Measurements from ENCODE around the gene RHBDF2. TPM values are rescaled to one million over a fixed set of nuclear protein-coding genes. Genes with fewer than 3 reads are reported as not detected.

Gene RHBDF2
- polyA plus RNA-seq, 1 donor (not counting 4 experiments of a cell fraction or from before 2014, with no cell fraction given), result 14.9 TPM

DNA sequence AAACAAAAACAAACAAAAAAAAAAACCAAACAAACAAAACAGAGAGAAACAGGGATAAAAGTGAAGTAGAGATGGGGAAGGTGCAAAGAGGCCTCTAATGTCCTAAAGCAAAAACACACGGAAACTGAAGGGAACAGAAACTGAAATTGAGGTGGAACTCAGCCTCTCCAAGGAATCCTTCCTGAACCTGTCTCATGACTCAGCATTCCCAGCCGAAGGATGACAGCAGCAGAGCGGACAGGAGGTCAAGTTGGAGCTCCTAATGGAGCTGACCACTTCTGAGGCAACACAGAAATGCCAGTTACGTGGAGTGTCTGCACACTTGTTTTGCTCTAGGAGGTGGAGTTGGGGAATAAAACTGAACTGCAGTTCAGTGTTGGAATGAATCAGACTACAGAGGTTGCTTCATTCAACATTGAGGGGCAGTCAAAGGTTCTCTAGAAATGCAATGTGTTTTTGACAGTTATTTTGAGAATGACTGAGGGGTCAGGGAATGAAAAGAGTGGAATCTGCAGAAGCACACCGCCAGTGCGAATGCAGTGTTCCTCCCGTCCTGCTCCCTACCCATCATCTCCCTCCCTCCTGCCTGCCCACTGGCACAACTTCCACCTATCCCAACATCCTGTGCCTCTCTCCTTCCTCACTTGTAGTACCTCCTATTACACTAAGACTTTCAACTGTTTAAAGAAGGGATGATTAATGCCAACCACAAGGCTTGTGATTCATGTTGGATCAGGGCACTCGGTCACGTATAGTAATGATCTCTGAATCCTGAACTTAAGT is 54.6 kb downstream of the RHBDF2 start:
- no peak overlapping the region for H2AFZ ChIP-seq (ENCODE audit: control insufficient read depth, low read length)
- peak overlapping the region; percentile 71 for H3K27ac ChIP-seq (ENCODE audit: control insufficient read depth, insufficient read depth, low read length)
- no peaks in the 10 kb centered on the region for H3K36me3 ChIP-seq (ENCODE audit: control insufficient read depth in 2 of 2, extremely low read depth in 1 of 2, insufficient read depth in 2 of 2, low read length in 2 of 2)
- H3K9me1 ChIP-seq (ENCODE audit: control insufficient read depth, extremely low read depth, insufficient read depth, low read length), result peaks cover 14% of the 10 kb centered on the region
- TF ChIP-seq EZH2 (IDR thresholded peaks at IDR 0.05; ENCODE audit: low read length), result no peak
- TF ChIP-seq, protein P1, sequence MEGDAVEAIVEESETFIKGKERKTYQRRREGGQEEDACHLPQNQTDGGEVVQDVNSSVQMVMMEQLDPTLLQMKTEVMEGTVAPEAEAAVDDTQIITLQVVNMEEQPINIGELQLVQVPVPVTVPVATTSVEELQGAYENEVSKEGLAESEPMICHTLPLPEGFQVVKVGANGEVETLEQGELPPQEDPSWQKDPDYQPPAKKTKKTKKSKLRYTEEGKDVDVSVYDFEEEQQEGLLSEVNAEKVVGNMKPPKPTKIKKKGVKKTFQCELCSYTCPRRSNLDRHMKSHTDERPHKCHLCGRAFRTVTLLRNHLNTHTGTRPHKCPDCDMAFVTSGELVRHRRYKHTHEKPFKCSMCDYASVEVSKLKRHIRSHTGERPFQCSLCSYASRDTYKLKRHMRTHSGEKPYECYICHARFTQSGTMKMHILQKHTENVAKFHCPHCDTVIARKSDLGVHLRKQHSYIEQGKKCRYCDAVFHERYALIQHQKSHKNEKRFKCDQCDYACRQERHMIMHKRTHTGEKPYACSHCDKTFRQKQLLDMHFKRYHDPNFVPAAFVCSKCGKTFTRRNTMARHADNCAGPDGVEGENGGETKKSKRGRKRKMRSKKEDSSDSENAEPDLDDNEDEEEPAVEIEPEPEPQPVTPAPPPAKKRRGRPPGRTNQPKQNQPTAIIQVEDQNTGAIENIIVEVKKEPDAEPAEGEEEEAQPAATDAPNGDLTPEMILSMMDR (optimal IDR thresholded peaks at IDR 0.05 in 1 of 3, IDR thresholded peaks at IDR 0.05 in 1 of 3, conservative IDR thresholded peaks at IDR 0.05 in 1 of 3; ENCODE audit: extremely low read depth in 1 of 3, insufficient read depth in 2 of 3, low read length in 3 of 3), result no peak
- peaks cover 81% of the 10 kb centered on the region for H3K79me2 ChIP-seq (ENCODE audit: control insufficient read depth, insufficient read depth, low read length)
- H3K4me1 ChIP-seq (ENCODE audit: control insufficient read depth, extremely low read depth, insufficient read depth, low read length), result peaks cover 52% of the 10 kb centered on the region
- peaks cover 50% of the 10 kb centered on the region for H4K20me1 ChIP-seq (ENCODE audit: control insufficient read depth, extremely low read depth, insufficient read depth, low read length)
- H3K4me2 ChIP-seq (ENCODE audit: control insufficient read depth, extremely low read depth, insufficient read depth, low read depth, low read length), result peak overlapping the region; percentile 85
- peak overlapping the region; percentile 17 for H3K9ac ChIP-seq (ENCODE audit: control insufficient read depth, extremely low read depth, insufficient read depth, low read length)
- FAIRE-seq (peak; percentile 83), DNase-seq (ENCODE audit: low read depth, low spot score) (peak; percentile 69)
- H3K27me3 ChIP-seq (ENCODE audit: control insufficient read depth, extremely low read depth, insufficient read depth, low read length), result no peaks in the 10 kb centered on the region
- H3K9me3 ChIP-seq (ENCODE audit: control insufficient read depth, low read depth, low read length), result no peaks in the 10 kb centered on the region
- dilution Hi-C loops (cut with MboI; ENCODE audit: extremely low pct_ligation_motif_present, low sequenced_read_pairs), result no loop called here
- peak overlapping the region in 2 of 3 experiments; percentile 22 to 49 for H3K4me3 ChIP-seq (ENCODE audit: control insufficient read depth in 2 of 3, extremely low read depth in 1 of 3, insufficient read depth in 2 of 3, low read depth in 1 of 3, low read length in 3 of 3)

DNA sequence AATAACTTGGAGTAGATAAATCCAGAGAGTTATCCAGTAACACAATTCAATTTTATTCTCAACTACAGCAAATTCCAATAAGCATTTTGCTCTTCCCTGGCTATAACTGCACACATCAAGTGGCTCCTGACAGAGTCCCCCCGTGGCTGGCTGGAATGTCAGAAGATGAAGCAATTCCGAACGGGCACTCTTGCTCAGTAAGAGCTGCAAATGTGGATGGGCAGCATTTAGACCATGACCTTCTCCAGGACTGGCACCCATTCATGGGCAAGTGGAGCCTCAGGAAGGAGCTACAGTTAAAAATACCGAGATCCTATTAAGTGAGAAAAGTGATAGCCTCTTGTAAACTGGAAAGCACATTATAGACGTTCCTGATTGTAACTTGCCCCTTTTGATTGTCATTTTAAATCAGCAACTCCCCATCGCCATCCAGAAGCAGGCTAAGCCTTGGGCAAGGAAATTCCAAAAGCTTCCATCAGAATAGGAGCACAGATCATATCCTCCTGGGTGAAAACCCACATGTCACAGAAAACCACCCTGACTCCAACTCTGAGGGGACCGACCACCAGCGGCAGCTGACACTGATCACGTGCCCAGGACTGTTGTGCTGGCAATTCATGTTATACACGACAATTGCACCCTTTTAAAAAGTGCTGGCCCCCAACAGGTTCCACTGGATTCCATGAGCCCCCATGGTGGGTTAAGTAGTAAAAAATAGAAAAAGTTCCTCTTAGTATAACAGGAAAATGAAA is 55.4 kb downstream of the RHBDF2 start:
- DNase-seq (ENCODE audit: low read depth, low spot score) (no peak), FAIRE-seq (no peak)
- peak overlapping the region; percentile 85 for H3K4me2 ChIP-seq (ENCODE audit: control insufficient read depth, extremely low read depth, insufficient read depth, low read depth, low read length)
- no peaks in the 10 kb centered on the region for H3K9me3 ChIP-seq (ENCODE audit: control insufficient read depth, low read depth, low read length)
- peaks cover 14% of the 10 kb centered on the region for H3K9me1 ChIP-seq (ENCODE audit: control insufficient read depth, extremely low read depth, insufficient read depth, low read length)
- H3K27ac ChIP-seq (ENCODE audit: control insufficient read depth, insufficient read depth, low read length), result peak overlapping the region; percentile 71
- no peaks in the 10 kb centered on the region for H3K36me3 ChIP-seq (ENCODE audit: control insufficient read depth in 2 of 2, extremely low read depth in 1 of 2, insufficient read depth in 2 of 2, low read length in 2 of 2)
- peak overlapping the region in 2 of 3 experiments; percentile 22 to 49 for H3K4me3 ChIP-seq (ENCODE audit: control insufficient read depth in 2 of 3, extremely low read depth in 1 of 3, insufficient read depth in 2 of 3, low read depth in 1 of 3, low read length in 3 of 3)
- H3K9ac ChIP-seq (ENCODE audit: control insufficient read depth, extremely low read depth, insufficient read depth, low read length), result peak overlapping the region; percentile 17
- H4K20me1 ChIP-seq (ENCODE audit: control insufficient read depth, extremely low read depth, insufficient read depth, low read length), result peaks cover 50% of the 10 kb centered on the region
- H3K27me3 ChIP-seq (ENCODE audit: control insufficient read depth, extremely low read depth, insufficient read depth, low read length), result no peaks in the 10 kb centered on the region
- H3K79me2 ChIP-seq (ENCODE audit: control insufficient read depth, insufficient read depth, low read length), result peaks cover 81% of the 10 kb centered on the region
- H3K4me1 ChIP-seq (ENCODE audit: control insufficient read depth, extremely low read depth, insufficient read depth, low read length), result peaks cover 44% of the 10 kb centered on the region
- TF ChIP-seq, protein P1 (optimal IDR thresholded peaks at IDR 0.05 in 1 of 3, IDR thresholded peaks at IDR 0.05 in 1 of 3, conservative IDR thresholded peaks at IDR 0.05 in 1 of 3; ENCODE audit: extremely low read depth in 1 of 3, insufficient read depth in 2 of 3, low read length in 3 of 3), result no peak
- no peak for TF ChIP-seq EZH2 (IDR thresholded peaks at IDR 0.05; ENCODE audit: low read length)
- H2AFZ ChIP-seq (ENCODE audit: control insufficient read depth, low read length), result no peak overlapping the region
- dilution Hi-C loops (cut with MboI; ENCODE audit: extremely low pct_ligation_motif_present, low sequenced_read_pairs), result no loop called here

Measured in keratinocyte (primary cell).